ENCODE measurements around the gene VIPR1.

Gene VIPR1

DNA sequence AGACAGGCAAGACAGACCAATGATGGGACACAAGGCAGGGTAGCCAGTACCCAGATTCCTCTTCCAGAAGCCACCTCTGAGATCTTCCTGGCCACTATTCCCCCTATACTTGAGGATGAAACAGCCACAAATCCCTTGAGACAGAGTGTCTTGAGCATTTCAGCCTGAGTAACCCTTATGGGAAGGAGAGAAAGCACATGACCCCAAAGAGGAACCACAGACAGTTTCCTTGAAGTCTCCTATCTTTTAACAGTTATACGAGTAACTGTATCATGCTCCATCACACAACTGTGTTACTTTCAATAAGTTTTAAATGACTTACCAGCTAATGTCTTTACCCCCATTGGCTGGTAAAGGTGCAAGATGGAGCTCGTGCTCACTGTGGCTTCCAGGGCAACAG lies 9.3 kb downstream of the VIPR1 start:
- DNase-seq (ENCODE audit: low spot score) = no peak

DNA sequence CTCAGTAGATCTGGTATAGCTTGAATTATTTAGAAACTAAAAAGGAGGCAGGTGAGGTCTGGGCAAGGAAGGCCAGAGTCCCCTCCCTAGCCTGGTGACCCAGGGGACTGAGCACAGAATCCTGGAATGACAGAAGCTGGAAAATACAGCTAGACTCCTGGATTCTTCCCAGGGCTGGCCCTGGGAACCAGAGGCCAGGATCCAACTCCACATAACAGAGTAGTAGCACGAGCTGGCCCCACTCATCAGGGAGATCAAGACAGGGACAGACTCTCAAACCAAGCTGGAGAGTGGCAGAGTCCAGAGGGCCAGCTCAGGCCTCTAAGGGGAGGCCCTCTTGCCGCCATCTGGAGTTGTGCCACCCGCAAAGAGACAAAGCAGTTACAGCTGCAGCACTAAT lies 10.7 kb downstream of the VIPR1 start:
- no peak for DNase-seq (ENCODE audit: low spot score)

DNA sequence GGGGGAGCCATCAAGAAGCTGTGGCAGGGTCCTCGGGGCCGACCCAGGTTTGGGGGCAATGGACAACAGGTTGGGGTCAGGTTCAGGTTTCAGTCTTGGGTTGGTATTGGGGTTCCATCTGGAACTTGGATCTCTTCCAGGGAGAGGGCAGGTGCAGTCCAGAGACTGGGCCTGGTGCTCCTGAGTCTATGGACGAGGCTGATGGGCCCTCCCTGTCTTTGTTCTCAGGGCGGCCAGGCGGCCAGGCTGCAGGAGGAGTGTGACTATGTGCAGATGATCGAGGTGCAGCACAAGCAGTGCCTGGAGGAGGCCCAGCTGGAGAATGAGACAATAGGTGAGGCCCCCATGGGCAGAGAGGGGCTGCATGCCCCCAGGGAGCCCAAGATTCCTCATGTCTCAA lies 11.1 kb downstream of the VIPR1 start:
- no peak for DNase-seq (ENCODE audit: low spot score)

DNA sequence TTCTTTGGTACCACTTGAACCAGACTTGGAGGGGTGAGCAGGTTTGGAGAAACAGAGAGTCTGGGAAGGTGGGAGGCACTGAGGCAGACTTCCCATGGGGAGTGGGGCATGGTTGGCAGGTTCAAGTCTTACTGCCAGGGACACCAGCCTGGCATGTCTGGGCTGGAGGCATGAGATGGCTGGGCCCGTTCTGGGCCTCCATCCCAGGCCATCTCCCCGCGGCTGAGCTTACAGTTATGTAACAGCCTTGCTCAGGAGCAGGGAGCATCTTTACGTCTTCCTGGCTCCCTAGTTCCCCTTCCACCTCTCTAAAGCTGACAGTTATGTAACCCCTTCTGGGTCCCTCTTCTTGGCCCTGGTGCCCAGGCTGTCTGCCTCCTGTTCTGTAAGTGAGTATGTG lies 12.4 kb downstream of the VIPR1 start:
- no peak for DNase-seq (ENCODE audit: low spot score)

DNA sequence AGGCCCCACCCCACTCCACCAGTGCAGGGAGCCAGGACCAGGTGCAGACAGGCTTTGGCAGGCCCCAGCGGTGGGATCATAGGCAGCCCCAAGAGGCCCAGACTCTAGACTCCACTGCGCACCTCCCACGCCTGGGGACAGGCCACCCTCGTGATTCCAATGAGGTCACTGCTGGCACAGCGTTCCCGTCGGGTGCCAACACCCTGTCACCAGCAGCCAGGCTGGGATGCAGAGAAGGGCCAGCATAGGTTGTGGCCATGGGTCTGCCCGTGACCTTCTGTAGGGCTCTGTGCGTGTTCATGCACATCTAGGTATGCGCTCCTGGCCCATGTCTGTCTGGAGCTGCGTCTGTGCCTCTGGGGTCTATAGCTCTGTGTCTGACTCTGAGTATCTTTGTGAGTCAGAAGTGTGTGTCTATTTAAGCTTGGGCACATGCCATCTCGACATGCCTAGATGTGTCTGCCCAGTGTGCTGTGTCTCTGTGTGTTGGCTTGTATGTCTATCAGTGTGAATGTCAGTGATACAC lies 13.0 kb downstream of the VIPR1 start:
- DNase-seq (ENCODE audit: low spot score) = no peak

DNA sequence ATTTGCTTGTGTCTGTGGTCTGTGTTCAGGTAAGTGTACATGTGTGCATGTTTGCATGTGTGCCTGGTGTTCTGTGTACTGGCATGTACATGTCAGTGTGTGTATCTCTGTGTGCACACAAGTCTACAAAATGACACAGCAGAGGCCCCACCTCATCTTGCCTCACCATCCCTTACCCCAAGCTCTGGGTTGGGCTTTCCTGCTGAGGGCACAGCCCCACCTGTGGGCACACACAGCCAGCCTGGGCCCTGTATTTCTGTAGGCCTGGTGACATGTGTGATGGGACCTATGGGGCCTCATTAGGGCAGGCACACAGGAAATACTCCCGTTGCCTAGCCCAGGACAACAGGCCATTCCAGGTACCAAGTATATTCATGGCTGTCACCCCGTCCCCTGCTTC lies 13.5 kb downstream of the VIPR1 start:
- no peak for DNase-seq (ENCODE audit: low spot score)

DNA sequence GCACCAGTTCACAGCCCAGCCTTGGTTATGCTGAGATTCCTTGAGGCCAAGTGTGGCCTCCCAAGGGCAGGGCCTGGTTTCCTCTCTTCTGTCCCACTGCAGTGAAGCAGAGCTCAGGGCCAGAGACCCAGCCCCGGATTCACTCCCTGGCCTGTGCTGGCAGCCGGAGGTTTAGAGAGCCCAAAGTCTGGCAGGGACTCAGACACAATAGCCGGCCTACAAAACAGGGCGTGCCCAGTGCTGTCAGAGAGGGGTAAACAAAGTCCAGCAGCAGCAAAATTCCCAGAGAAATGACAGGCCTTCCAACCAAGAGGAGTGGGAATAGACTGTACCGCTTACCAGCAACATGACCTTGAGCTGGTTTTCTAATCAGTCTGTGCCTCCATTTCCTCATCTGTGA lies 14.0 kb downstream of the VIPR1 start:
- DNase-seq (ENCODE audit: low spot score) = no peak

DNA sequence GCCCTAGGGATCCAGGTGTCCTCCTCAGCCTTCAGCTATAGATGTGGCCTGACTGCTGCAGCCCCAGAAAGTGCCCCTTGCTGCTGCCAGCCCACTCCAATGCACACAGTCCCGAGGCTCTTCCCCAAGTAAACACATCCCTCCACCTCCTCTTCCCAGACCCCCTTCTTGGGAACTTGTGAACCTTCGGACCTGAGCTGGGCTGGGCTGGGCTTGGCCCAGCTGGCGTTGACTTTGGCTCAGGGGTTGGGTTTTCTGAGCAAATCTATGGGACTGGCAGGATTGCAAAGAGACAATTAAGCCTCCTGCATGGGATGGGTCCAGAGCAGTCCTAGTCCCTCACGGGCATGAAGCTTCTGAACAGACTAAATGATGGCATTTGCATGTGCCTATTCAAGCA lies 14.7 kb downstream of the VIPR1 start:
- DNase-seq (ENCODE audit: low spot score) = no peak

DNA sequence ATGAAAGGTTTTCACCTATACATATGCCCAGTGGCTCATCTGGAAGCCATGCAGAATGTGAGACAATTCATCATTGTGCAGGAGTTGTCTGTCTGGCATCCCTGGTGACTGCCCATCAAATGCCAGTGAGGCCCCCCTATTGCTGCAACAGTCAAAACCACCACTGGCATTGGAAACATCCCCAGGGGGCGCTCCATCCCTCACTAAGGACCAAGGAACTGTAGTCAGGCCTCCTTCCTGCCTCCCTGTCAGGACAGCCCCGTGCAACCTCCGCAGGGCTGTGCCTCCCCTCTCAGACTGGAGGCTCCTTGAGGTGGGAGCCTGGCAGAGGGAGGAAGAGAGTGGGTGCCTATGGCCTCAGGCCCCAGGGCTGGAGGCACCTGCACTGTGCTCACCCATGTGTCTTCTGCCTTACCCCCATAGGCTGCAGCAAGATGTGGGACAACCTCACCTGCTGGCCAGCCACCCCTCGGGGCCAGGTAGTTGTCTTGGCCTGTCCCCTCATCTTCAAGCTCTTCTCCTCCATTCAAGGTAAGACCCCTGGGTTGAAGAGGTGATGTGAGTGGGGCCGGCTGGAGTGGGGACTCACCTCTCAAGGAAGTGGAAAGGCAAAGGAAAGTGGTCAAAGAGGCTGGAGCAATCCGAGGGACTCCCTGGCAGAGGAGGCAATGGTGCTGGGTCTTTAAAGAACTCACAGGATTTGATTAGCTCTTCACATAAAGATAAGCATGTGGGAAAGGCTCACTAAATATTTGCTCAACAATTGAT lies 16.5 kb downstream of the VIPR1 start:
- DNase-seq (ENCODE audit: low spot score) = no peak

DNA sequence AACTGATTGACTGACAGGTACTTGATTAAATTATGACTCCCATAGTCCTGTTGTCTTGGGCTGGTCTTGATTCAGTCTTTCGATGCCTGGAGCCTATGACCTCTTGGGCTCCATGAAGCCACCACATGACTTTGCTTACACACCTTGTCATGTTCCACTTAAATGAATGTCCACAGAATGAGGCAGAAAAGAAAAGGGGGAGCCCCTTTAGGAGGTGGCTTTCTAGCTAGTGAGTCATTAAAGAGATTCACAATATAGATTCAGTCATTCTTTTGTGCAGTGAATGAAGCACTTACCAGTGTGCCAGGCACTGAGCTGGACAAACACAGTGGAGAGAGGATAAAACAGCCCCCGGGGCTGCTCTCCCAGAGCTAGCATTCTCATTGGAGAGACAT lies 17.1 kb downstream of the VIPR1 start:
- DNase-seq (ENCODE audit: low spot score) = no peak

DNA sequence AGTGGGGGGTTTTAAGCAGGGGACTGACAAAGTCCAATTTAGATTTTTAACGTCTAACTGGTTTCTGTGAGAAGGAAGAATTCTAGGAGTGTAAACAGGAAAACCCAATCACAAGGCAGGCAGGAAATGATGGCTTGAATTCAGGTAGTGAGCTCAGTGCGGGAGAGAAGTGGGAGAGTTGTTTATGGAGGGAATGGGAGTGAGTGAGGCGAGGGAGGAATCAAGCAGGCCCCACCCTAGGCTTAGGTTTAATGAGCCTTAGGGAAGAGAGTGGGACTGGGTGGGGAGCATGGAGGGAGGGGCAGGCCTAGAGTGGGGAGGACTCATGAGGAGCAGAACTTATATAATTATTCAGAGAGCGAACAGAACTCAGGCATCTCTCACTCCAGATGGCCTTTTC lies 17.9 kb downstream of the VIPR1 start:
- DNase-seq (ENCODE audit: low spot score) = no peak

DNA sequence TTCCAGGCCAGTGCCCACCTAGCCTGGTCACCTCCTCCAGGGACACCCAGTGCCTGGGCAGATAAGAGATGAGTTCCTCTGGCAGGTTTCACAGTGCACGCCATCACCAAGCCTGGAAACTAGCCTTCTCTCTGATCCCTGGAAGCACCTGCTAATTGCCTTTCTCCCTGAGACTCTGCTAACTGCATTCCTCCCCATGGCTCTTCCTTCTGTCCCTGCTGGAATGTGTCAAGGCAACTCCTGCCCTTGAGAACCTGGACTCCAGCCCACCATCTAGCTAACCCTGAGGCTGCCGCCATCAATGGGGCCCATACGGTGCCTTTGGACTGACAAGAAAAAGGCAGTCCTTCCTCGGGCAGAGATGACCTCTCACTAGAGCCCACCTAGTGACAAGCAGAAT lies 18.5 kb downstream of the VIPR1 start:
- DNase-seq (ENCODE audit: low spot score) = no peak

DNA sequence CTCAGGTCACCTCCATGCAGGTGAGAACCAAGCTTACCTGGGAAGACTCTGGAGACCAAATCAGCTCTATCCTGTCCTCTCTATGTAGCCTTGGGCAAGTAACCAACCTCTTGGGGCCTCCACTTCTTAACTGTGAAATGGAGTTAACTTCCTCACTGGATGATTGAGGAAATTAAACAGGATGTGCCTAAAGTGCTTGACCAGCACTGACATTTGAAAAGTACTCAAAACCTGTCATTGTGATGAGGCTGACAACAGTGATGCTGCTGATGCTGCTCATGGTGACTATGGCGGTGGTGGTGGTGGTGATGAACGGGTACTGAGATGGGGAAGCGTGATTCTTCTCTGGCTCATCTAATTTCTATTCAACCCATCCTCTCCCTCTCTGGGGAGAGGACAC lies 22.3 kb downstream of the VIPR1 start:
- DNase-seq (ENCODE audit: low spot score) = no peak

DNA sequence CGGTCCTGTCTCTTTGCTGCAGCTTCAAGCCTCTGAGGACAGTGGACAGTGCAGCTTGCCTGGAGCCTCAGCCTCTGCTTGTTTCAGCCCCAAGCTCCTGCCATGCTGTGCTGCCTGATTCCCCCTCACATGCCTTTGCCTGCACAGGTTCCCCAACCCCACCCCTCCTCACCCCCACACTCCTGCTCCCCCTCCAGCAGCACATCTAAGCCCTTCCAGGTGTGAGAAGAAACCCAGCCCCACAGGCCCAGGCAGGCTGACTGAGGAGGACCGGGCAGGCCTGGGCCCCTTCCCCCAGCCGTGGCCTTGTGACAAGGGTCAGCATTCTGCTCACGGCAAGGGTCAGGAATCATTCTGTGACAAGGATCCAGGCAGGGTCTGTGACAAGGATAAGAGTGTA lies 22.8 kb downstream of the VIPR1 start:
- no peak for DNase-seq (ENCODE audit: low spot score)

DNA sequence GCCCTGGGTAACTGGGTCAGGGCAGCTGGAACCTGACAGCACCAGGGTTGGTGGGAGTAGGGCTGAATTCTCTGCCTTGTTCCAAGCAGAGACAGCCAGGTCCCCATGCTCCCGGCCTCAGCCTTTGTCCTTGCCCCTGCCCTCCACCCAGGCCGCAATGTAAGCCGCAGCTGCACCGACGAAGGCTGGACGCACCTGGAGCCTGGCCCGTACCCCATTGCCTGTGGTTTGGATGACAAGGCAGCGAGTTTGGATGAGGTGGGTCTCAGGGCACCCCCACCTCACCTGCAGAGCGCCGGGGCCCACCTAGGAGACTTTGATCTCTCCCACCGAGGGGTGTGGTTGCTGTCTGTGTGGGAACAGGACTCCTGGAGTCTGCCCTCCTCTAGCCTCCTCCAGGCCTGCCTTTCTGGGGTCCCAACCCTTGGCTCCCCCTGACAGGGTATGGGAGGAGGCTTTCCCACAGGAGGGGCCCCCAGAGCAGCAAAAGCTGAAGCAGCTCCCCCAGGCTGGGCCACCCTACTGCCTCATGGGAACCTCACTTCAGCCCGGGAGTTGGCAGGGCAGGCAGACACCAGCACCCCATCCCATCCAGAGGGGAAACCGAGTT lies 23.4 kb downstream of the VIPR1 start:
- DNase-seq (ENCODE audit: low spot score) = no peak

DNA sequence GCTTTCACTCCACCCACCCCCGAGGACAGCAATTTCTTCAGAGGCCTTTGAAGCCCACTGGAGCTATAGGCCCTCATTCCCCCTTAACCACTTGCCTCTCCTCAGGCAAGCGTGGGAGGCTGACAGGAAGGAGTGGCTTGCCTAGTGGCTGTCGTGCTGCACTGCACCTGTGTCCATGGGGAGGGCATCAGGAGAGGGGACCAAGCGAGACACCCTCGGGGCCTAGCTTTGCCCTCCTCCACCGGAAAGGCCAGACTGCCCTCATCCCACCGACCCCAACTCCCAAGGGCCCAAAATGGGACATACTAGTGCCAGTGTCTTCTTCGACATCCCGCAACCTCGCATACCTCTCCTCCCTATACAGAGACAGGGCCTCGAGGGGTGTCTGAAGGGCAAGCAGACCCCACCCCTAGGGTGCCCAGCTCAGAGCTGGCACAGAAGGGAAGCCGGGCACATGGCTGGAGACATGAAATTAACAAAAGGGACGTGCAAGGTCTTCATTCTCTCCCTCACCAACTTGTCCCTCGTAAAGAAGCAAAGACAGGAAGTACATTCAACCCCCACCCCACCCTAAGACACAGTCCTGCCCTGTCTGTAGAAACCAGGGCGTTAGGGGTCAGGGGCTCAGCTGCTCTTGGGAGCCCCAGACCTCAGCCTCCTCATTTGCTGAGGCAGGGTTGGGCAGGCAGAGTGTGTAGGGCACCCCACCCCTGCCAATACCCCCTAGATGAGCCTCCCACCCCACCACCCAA lies 24.3 kb downstream of the VIPR1 start:
- DNase-seq (ENCODE audit: low spot score) = no peak

DNA sequence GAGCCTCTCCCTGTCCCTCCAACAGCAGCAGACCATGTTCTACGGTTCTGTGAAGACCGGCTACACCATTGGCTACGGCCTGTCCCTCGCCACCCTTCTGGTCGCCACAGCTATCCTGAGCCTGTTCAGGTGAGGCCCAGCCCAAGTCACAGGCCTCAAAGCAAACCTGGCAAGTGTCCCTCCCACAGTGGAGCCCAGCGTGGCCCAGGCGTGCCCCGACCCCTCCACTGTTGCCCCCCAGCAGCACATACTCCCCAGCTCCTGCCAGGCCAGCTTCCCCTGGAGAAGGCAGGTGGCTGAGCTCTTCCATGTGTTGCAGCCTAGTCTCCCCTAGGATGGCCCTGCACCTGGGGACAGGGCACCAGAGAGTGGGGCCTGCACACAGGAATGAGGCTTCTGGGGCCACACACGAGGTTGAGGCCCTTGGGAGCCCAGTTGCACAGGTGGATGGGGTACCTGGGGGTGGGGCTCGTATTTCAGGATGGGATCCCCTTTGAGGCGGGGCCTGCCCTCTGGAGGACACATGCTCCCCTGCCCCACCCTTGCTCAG lies 25.0 kb downstream of the VIPR1 start:
- DNase-seq (ENCODE audit: low spot score) = no peak

DNA sequence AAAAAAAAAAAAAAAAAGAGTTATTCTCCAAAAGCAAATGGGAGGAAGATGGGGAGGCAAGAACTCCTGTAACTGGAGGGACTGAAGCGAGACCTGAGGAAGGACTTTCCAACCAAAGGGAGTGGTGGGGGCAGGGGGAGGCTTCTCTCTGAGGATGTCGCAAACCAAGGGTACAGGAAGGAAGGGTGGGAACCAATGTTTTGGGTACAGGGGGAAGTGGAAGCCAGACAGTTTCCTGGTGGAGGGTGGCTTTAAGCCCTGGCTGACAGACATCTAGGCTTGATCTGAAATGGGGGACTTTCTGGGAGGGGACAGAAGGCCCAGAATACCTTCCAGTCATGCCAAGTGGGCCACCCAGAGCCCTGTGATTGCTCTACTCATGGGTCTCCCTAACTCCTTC lies 27.0 kb downstream of the VIPR1 start:
- DNase-seq (ENCODE audit: low spot score) = no peak

DNA sequence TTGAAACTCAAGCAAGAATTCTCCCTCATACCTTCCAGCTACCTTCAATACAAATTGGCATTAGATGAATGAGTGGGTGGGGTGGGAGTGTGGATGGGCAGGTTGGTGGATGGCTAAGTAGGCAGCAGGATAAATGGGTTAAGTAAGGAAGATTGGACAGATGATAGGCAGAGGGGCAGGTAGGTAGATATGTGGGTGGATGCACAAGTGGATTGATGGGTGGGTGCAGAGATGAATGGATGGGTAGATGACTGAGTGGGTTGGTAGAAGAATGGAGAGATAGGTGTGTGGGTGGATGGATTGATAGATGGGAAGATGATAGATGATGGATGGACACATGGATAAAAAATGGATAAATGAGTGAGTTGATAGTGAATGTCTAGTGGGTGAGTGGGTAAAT lies 27.6 kb downstream of the VIPR1 start:
- DNase-seq (ENCODE audit: low spot score) = no peak

DNA sequence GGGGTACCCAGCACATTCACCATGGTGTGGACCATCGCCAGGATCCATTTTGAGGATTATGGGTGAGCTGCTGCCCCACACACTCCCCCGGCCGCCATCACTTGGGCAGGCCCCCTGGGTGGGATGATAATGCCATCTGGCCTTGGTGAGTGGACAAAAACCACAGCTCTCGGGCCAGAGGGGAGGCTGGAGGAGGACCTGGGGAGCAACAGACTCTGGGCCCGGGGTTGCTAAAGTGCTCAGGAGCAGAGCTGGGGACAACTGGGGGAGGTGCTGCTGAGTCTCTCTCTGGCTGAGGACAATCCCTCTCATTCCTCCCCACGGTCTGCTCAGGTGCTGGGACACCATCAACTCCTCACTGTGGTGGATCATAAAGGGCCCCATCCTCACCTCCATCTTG lies 29.0 kb downstream of the VIPR1 start:
- no peak for DNase-seq (ENCODE audit: low spot score)

DNA sequence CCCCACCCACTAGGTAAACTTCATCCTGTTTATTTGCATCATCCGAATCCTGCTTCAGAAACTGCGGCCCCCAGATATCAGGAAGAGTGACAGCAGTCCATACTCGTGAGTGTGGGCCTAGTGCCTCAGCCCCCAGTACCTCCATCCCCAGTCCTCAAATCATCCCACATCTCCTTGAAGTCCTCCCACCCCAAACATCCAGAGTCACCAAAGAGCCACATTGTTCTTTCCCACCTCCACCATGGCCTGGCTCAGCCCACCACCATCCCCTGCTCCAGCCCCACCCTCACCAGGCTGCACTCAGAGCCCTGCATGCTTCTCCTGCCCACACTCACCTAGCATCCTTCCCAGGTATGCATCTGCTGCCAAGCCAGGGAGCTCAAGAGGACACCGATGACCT lies 29.8 kb downstream of the VIPR1 start:
- DNase-seq (ENCODE audit: low spot score) = no peak

DNA sequence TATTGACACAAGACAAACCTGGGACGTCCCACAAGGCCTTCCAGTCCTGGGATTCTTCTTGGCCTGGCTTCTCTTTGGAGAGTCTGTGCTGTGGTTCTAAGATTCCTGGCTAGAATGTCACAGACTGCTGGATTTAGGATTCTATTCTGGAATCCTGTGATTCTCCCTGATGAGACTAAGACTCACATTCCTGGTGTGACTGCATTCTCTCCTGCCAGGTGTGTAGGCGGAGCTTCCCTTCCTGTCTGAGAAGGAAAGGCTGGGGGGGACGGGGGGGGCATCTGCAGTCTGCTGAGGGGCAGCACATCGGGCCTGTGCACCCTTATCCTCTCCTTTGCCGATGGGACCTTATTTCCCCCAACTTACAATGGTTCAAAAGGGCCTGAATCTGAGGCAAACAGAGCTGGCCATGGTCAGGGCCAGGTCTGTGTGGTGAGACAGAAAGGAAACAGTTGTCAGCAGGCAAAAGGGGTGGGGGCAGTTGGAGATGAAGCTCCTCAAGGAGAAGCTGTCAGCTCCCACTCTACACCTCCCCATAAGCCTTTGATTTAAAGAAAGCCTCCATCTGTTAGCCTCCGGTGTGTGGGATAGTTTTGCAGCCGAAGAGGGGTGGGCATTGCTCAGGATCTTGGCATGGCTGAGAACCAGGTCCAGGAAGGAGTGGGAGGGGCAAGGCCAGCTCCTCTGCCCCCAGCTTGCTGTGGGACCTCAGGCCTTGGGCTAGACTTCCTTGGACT lies 30.9 kb downstream of the VIPR1 start:
- DNase-seq (ENCODE audit: low spot score) = no peak

All from hematopoietic multipotent progenitor cell treated with erythropoietin and hydrocortisone succinate and interleukin-3 and kit ligand, for 17 days (in vitro differentiated cells).